Measurements from ENCODE around the gene CENPN.

- no peak for TF ChIP-seq CTCF (IDR thresholded peaks at IDR 0.05; ENCODE audit: insufficient read depth, low read length, poor library complexity, severe bottlenecking)
- no peak for TF ChIP-seq EZH2phosphoT487 (conservative IDR thresholded peaks at IDR 0.05; ENCODE audit: low read length)
Measured at GRCh38 chr16:81069063-81069462, 62.0 kb downstream of the CENPN start.

Measured in SU-DHL-6 (cell line).